ENCODE results near the gene COL27A1.

The COL27A1 gene

GRCh38 chr9:114224247-114224610 lies 68.9 kb downstream of the COL27A1 start:
- Histone ChIP-seq H3K79me2 (ENCODE audit: insufficient read depth, low read depth) (no peaks in the 10 kb centered on the region), H3K4me1 (ENCODE audit: low read depth, poor library complexity, severe bottlenecking) (no peaks in the 10 kb centered on the region), H3K27me3 (ENCODE audit: insufficient read depth, low read depth) (no peaks in the 10 kb centered on the region), H3K36me3 (ENCODE audit: insufficient read depth) (no peaks in the 10 kb centered on the region), H3K27ac (no peak overlapping the region), H3K4me2 (no peak overlapping the region), H2AFZ (ENCODE audit: low read depth) (no peak overlapping the region), H4K20me1 (ENCODE audit: insufficient read depth) (no peaks in the 10 kb centered on the region), H3K4me3 (IDR thresholded peaks at IDR 0.05; ENCODE audit: insufficient read depth, low read depth, low read length) (no peak overlapping the region), H3K9ac (no peak overlapping the region)
- TF ChIP-seq CTCF (conservative IDR thresholded peaks at IDR 0.05; ENCODE audit: low read depth, low read length), result no peak

GRCh38 chr9:114225561-114226212 lies 70.3 kb downstream of the COL27A1 start:
- TF ChIP-seq CTCF (conservative IDR thresholded peaks at IDR 0.05; ENCODE audit: low read depth, low read length), result no peak
- Histone ChIP-seq H3K4me1 (ENCODE audit: low read depth, poor library complexity, severe bottlenecking) (no peaks in the 10 kb centered on the region), H3K4me2 (no peak overlapping the region), H4K20me1 (ENCODE audit: insufficient read depth) (no peaks in the 10 kb centered on the region), H3K36me3 (ENCODE audit: insufficient read depth) (no peaks in the 10 kb centered on the region), H3K27ac (no peak overlapping the region), H2AFZ (ENCODE audit: low read depth) (no peak overlapping the region), H3K27me3 (ENCODE audit: insufficient read depth, low read depth) (no peaks in the 10 kb centered on the region), H3K9ac (no peak overlapping the region), H3K4me3 (IDR thresholded peaks at IDR 0.05; ENCODE audit: insufficient read depth, low read depth, low read length) (no peak overlapping the region), H3K79me2 (ENCODE audit: insufficient read depth, low read depth) (no peaks in the 10 kb centered on the region)

- H3K27ac ChIP-seq, result no peak overlapping the region
- H3K9ac ChIP-seq, result no peak overlapping the region
- H3K79me2 ChIP-seq (ENCODE audit: insufficient read depth, low read depth), result no peaks in the 10 kb centered on the region
- TF ChIP-seq CTCF (conservative IDR thresholded peaks at IDR 0.05; ENCODE audit: low read depth, low read length), result no peak
- no peaks in the 10 kb centered on the region for H3K4me1 ChIP-seq (ENCODE audit: low read depth, poor library complexity, severe bottlenecking)
- H2AFZ ChIP-seq (ENCODE audit: low read depth), result no peak overlapping the region
- H3K4me3 ChIP-seq (IDR thresholded peaks at IDR 0.05; ENCODE audit: insufficient read depth, low read depth, low read length), result no peak overlapping the region
- no peaks in the 10 kb centered on the region for H4K20me1 ChIP-seq (ENCODE audit: insufficient read depth)
- no peaks in the 10 kb centered on the region for H3K36me3 ChIP-seq (ENCODE audit: insufficient read depth)
- H3K4me2 ChIP-seq, result no peak overlapping the region
- no peaks in the 10 kb centered on the region for H3K27me3 ChIP-seq (ENCODE audit: insufficient read depth, low read depth)
These were observed 71.1 kb downstream of the COL27A1 start for GRCh38 chr9:114226246-114227055.

GRCh38 chr9:114227288-114228015 lies 72.1 kb downstream of the COL27A1 start:
- H3K4me2 ChIP-seq, result no peak overlapping the region
- H3K79me2 ChIP-seq (ENCODE audit: insufficient read depth, low read depth), result no peaks in the 10 kb centered on the region
- no peaks in the 10 kb centered on the region for H3K36me3 ChIP-seq (ENCODE audit: insufficient read depth)
- H2AFZ ChIP-seq (ENCODE audit: low read depth), result no peak overlapping the region
- H4K20me1 ChIP-seq (ENCODE audit: insufficient read depth), result no peaks in the 10 kb centered on the region
- TF ChIP-seq CTCF (conservative IDR thresholded peaks at IDR 0.05; ENCODE audit: low read depth, low read length), result no peak
- no peak overlapping the region for H3K9ac ChIP-seq
- no peak overlapping the region for H3K4me3 ChIP-seq (IDR thresholded peaks at IDR 0.05; ENCODE audit: insufficient read depth, low read depth, low read length)
- no peaks in the 10 kb centered on the region for H3K27me3 ChIP-seq (ENCODE audit: insufficient read depth, low read depth)
- no peak overlapping the region for H3K27ac ChIP-seq
- H3K4me1 ChIP-seq (ENCODE audit: low read depth, poor library complexity, severe bottlenecking), result no peaks in the 10 kb centered on the region

All from KMS-11 (cell line).